ENCODE measurements around the gene DOCK11.

DNA sequence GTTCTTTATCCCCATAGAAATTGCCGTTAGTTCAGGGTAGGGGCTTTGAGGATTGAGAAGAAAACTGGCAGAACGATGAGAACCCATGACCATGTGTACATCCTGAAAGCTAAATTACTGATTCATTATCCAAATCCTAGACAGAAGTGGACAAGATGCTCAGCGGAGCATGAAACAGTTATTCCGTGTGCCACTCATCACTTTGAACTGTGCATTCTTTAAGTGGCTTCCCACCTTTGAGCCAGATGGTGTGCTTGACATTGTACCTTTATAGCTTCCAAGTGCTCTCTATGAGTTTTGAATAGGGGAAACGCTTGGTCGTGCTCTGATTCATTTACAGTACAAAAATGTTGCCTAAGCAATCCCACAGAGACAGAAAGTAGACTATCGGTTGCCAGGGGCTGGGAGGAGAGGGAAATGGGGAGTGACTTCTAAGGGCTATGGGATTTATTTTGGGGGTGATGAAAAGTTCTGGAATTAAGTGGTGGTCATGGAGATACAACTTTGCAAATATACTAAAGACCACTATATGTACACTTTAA, 100.0 kb downstream of the DOCK11 start:
- TF ChIP-seq, protein P1, sequence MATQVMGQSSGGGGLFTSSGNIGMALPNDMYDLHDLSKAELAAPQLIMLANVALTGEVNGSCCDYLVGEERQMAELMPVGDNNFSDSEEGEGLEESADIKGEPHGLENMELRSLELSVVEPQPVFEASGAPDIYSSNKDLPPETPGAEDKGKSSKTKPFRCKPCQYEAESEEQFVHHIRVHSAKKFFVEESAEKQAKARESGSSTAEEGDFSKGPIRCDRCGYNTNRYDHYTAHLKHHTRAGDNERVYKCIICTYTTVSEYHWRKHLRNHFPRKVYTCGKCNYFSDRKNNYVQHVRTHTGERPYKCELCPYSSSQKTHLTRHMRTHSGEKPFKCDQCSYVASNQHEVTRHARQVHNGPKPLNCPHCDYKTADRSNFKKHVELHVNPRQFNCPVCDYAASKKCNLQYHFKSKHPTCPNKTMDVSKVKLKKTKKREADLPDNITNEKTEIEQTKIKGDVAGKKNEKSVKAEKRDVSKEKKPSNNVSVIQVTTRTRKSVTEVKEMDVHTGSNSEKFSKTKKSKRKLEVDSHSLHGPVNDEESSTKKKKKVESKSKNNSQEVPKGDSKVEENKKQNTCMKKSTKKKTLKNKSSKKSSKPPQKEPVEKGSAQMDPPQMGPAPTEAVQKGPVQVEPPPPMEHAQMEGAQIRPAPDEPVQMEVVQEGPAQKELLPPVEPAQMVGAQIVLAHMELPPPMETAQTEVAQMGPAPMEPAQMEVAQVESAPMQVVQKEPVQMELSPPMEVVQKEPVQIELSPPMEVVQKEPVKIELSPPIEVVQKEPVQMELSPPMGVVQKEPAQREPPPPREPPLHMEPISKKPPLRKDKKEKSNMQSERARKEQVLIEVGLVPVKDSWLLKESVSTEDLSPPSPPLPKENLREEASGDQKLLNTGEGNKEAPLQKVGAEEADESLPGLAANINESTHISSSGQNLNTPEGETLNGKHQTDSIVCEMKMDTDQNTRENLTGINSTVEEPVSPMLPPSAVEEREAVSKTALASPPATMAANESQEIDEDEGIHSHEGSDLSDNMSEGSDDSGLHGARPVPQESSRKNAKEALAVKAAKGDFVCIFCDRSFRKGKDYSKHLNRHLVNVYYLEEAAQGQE (IDR thresholded peaks at IDR 0.05; ENCODE audit: borderline replicate concordance), result no peak
- TF ChIP-seq, protein P2, sequence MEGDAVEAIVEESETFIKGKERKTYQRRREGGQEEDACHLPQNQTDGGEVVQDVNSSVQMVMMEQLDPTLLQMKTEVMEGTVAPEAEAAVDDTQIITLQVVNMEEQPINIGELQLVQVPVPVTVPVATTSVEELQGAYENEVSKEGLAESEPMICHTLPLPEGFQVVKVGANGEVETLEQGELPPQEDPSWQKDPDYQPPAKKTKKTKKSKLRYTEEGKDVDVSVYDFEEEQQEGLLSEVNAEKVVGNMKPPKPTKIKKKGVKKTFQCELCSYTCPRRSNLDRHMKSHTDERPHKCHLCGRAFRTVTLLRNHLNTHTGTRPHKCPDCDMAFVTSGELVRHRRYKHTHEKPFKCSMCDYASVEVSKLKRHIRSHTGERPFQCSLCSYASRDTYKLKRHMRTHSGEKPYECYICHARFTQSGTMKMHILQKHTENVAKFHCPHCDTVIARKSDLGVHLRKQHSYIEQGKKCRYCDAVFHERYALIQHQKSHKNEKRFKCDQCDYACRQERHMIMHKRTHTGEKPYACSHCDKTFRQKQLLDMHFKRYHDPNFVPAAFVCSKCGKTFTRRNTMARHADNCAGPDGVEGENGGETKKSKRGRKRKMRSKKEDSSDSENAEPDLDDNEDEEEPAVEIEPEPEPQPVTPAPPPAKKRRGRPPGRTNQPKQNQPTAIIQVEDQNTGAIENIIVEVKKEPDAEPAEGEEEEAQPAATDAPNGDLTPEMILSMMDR (IDR thresholded peaks at IDR 0.05; ENCODE audit: poor library complexity, severe bottlenecking), result no peak
- TF ChIP-seq EP300 (conservative IDR thresholded peaks at IDR 0.05; ENCODE audit: poor library complexity, severe bottlenecking) (no peak), POLR2AphosphoS5 (IDR thresholded peaks at IDR 0.05) (no peak), EZH2 (IDR thresholded peaks at IDR 0.05; ENCODE audit: borderline replicate concordance, insufficient read depth, low read length, poor library complexity, severe bottlenecking) (no peak), SMC3 (conservative IDR thresholded peaks at IDR 0.05; ENCODE audit: poor library complexity) (no peak)

Data from neural cell (in vitro differentiated cells).